Fibroblast of skin of scalp (primary cell): ENCODE measurements around the gene HCAR2.
"Not testable (repeated sequence)": the region's sequence is repeated elsewhere in the genome, so short reads cannot be mapped to it uniquely, and the experiment has no call there.

Experiments
- DNase-seq: peaks from one replicate; pipeline ENCODE4 v3.0.0-alpha.2; 2013

Gene HCAR2

DNA sequence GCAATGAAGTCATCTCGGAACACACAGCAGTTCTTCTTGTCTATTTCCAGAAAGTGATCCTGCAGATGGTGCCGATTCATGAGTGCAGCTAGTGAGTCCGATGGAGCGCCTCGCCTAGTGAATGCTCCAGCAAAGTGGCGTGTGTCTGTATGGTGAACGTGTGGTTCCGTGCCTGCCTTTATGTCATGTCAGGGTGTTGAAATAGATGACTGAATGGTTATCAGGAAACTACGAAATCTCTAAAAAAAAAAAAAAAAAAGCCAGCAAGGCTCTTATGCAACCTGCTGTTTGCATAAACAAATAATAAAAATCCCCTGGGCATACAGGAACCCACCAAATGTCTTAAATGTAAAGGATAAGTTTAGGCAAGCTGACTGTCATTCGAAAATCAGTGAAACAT, 13.5 kb upstream of the HCAR2 start, which contains the start of gene HCAR3:
HCAR3 (minus strand) TSS at position 154 of the 400 bp plus-strand sequence; CDS start at position 80, 74 bp downstream.
- not testable (repeated sequence) for DNase-seq

DNA sequence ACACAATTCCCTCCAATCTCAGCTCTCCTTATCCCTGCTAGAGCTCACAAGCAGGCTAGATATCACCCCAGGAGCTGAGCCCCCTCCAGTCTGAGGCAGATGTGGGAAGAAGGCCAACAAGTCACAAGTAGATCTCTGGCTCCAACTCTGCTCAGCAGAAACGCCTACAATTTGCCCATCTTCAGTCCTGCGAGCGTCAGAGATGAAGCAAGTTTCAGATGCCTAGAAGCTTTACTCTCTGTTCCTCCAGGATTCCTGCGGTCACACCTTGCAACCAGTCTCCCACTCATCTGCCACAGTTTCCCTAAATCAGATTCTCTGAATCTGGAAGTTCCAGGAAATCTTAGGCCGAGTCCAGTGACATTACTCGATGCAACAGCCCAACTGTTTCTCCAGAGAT, 12.1 kb upstream of the HCAR2 start:
- DNase-seq, result not testable (repeated sequence)

DNA sequence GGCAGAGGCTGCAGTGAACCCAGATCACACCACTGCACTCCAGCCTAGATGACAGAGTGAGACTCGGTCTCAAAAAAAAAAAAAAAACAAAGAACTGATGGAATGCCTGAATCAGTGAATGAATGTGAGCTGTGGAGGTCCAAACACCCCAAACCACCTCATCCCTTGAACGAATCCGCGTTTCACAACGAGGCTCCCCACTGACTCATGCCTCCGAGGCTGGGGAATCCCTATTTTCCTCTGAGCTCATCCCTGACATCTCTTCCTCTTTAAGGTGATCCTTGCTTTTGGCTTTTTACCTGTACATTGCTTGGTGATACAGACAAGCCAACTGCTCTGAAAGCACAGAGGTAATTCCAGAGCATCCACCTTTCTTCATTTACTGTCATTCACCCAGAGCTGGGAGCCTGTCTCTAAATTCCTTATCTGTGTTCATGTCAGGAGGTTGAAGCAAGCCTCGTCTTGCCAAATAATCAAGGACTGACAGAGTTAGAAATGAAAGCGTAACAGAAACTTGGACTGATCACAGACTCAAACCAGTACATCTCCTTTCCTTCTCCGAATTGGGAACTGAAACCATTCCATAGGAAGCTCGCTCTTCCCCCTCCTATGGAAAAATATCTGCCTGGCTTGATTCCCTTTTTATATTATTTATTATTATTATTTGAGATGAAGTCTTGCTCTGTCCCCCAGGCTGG, 10.5 kb upstream of the HCAR2 start:
- not testable (repeated sequence) for DNase-seq

DNA sequence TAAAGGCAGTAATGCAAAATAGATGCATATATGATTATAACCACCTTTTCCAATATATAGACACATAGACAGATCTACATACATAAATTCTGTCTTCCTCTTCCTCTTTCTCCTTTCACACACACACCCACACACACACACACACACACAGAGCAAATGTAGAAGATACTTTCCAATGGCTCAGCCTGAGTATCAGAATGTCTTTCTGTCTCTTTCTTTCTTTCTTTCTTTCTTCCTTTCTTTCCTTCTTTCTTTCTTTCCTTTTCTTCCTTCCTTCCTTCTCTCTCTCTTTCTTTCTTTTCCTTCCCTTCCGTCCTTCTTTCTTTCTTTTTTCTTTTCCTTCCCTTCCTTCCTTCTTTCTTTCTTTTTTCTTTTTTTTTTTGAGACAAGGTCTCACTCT, 8.1 kb upstream of the HCAR2 start:
- DNase-seq, result not testable (repeated sequence)

DNA sequence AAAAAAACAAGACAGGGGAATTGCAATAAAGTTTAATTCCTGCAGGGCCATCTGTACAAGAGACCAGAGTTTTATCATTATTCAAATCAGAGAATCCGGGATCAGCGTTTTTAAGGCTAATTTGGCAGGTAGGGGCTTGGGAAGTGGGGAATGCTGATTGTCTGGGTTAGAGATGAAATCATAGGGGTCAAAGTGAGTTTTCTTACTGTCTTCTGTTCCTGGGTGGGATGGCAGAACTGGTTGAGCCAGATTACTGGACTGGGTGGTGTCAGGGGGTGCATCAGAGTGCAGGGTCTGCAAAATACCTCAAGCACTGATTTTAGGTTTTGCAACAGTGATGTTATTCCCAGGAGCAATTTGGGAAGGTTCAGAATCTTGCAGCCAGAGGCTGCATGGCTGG, 7.2 kb upstream of the HCAR2 start:
- not testable (repeated sequence) for DNase-seq

DNA sequence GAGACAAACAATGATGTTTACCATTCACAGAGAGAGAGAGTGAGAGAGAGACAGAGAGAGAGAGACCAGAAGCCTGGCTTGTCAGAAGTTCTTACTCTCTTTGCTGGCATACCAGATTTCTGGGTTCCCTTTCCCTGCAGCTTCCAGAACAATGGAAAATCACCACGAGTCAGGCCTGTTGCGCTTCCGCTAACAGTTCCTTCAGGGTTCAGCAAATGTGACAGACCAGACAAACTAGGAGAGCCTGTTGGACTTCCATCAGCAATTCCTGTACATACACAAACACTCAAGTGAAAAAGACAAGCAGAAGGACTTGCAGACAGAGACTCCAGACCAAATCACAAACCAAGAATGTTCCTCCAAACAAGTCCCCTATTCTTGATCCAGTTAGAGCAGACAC, 6.1 kb upstream of the HCAR2 start:
- DNase-seq, result not testable (repeated sequence)

DNA sequence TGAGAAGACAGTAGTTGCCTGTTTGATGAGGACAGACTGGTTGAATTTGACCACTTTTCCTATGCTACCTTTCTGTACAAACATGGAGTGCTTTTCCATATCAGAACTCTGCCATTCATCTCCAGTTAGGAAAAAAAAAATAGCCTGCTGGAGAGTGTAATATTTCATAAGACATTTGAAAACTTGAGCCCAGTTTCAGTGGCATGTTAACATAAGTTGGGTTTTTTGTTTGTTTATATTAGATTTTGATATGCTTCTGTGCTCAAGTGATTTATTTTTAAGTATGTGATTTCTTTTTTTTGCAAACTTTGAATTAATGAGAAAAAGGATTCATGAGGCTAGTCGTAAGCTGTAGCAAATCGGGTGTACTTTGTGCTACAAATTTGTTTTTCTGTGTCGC, 684 bp upstream of the HCAR2 start:
- not testable (repeated sequence) for DNase-seq

DNA sequence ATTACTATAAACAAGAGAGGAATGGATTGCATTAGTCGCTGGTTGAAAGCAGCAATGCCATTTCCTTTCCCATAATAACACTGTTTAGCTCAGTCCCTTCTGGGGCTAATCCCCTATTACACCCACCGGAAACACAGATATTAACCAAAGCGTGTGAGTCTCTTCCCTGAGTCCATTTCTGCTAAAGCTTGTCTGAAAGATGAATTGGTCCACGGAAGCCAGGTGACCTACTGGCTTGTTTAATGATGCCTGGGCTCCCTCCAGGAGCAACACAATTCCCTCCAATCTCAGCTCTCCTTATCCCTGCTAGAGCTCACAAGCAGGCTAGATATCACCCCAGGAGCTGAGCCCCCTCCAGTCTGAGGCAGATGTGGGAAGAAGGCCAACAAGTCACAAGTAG, 1.7 kb downstream of the HCAR2 start:
- DNase-seq, result not testable (repeated sequence)

DNA sequence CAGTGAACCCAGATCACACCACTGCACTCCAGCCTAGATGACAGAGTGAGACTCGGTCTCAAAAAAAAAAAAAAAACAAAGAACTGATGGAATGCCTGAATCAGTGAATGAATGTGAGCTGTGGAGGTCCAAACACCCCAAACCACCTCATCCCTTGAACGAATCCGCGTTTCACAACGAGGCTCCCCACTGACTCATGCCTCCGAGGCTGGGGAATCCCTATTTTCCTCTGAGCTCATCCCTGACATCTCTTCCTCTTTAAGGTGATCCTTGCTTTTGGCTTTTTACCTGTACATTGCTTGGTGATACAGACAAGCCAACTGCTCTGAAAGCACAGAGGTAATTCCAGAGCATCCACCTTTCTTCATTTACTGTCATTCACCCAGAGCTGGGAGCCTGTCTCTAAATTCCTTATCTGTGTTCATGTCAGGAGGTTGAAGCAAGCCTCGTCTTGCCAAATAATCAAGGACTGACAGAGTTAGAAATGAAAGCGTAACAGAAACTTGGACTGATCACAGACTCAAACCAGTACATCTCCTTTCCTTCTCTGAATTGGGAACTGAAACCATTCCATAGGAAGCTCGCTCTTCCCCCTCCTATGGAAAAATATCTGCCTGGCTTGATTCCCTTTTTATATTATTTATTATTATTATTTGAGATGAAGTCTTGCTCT, 3.0 kb downstream of the HCAR2 start:
- not testable (repeated sequence) for DNase-seq

DNA sequence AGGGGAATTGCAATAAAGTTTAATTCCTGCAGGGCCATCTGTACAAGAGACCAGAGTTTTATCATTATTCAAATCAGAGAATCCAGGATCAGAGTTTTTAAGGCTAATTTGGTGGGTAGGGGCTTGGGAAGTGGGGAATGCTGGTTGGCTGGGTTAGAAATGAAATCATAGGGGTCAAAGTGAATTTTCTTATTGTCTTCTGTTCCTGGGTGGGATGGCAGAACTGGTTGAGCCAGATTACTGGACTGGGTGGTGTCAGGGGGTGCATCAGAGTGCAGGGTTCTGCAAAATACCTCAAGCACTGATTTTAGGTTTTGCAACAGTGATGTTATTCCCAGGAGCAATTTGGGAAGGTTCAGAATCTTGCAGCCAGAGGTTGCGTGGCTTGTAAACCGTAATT, 6.2 kb downstream of the HCAR2 start:
- not testable (repeated sequence) for DNase-seq

DNA sequence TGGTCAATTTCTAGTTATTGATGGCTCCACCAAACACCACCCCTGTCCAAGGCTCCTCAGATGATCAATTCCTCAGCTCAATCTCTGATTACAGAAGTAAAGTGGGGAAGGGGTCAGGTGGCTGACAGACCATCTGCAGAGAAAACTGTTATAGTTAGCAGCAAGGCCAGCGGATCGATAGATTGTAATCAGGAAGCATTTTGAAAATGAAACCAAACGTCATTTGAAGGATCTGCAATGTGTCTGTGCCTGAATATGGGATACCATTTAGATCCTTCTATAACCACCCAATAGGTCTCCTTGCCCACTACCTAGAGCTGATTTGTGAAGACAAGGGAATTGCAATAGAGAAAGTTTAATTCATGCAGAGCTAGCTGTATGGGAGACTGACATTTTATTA, 11.6 kb downstream of the HCAR2 start:
- no peak for DNase-seq

DNA sequence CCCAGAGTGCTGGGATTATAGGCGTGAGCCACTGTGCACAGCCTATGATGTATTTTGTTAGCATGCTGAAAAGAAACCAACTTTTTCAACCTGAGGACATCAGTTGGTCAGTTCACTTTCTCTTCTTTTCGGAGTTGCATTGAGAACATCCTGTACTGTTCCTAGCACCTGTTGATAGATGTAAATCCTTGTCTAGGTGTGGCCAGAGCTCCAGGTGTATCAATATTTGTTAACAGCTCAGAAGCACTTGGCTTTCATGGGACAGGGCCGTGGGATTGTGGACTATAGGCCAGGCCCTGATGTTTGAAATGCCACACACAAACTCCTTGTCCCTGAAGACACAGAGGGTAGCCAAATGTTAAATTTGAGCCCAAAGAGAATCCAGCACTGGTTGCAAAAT, 14.9 kb downstream of the HCAR2 start:
- no peak for DNase-seq

DNA sequence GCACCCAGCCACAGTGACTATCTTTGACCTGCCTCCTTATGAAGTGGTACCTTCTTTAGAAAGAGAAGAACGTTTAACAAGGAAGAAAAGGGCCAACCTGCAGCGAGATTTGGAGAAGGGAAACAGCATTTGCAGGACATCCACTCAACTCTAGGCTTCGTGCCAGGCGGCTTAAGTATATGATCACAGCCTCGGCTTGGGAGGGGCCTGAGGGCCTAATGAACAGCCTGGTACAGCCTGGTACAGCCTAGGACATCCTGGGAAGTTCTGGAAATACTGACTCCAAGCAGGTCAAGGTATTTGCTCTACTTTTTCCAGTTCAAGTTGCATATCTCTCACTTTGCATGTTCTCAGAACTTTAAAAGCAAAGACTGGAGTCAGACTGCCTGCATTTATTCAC, 16.1 kb downstream of the HCAR2 start:
- DNase-seq, result no peak

DNA sequence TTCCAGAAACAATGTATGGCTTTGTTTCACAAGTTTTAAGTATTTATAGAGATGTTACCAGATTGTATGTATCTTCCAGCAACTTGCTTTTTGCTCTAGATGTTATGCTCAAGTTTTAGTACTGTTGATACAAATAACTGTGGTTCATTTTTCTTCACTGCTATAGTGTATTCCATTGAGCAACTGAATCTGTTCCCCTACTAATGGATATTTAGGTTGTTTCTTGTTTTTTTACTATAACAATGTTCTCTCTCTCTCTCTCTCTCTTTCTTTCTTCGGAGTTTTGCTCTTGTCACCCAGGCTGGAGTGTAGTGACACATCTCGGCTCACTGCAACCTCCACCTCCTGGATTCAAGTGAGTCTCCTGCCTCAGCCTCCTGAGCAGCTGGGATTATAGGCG, 16.6 kb downstream of the HCAR2 start:
- no peak for DNase-seq

DNA sequence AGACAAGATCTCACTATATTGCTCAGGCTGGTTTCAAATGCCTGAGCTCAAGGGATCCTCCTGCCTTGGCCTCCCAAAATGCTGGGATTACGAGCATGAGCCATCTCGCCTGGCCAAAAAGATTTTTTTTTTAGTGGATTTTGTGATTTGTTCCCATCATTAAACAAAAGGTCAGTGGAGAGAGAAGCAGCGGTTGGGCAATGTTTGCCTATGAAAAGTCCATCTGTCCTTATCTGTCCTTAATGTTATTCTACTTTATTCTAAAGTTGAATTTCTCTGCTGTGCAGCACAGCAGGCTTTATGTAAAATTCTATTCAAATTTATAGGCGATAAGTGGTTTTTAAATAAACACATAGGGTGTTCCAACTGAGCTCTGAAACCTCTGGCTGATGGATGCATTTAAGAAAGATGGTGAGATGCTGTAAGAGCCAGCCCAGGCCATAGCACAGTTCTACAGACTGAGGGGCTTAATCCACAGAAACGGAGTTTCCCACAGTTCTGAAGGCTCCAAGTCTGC, 18.8 kb downstream of the HCAR2 start:
- no peak for DNase-seq

DNA sequence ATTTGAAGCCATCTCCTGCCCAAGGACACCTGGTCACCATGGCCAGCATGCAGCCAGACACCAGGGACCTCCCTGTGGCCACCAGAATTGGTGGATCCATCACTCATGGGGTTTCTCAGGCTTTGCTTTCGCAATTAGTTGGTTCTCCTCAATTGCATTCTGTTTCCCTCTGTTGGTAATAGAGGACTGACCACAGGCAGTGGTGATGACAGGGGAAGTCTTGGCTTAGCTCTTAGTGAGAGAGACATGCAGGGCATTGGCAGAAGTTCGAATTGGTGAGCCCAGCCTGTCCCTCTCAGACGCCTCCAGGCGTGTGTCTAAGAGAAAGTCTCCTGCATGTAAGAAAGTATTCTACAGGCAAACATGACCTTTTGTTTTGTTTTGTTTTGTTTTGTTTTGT, 21.3 kb downstream of the HCAR2 start:
- peak; percentile 61 for DNase-seq

DNA sequence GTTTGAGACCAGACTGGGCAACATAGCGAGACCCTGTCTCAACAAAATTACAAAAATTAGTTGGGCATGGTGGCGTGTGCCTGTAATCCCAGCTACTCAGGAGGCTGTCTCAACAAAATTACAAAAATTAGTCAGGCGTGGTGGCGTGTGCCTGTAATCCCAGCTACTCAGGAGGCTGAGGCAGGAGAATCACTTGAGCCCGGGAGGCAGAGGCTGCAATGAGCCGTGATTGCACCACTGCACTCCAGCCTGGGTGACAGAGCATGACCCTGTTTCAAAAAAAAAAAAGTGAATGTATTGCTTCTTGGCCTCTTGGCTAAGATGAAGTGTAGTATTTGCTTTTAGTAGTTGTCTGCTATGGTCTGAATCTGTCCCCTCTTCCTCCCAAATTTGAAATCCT, 22.2 kb downstream of the HCAR2 start:
- DNase-seq, result not testable (repeated sequence)

DNA sequence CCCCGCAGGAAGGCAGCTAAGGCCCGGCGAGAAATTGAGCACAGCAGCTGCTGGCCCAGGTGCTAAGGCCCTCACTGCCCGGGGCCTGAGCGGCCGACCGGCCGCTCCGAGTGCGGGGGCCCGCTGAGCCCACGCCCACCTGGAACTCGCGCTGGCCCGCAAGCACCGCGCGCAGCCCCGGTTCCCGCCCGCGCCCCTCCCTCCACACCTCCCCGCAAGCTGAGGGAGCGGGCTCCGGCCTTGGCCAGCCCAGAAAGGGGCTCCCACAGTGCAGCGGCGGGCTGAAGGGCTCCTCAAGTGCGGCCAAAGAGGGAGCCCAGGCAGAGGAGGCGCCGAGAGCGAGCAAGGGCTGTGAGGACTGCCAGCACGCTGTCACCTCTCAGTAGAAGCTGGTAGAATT, 26.4 kb downstream of the HCAR2 start:
- not testable (repeated sequence) for DNase-seq

DNA sequence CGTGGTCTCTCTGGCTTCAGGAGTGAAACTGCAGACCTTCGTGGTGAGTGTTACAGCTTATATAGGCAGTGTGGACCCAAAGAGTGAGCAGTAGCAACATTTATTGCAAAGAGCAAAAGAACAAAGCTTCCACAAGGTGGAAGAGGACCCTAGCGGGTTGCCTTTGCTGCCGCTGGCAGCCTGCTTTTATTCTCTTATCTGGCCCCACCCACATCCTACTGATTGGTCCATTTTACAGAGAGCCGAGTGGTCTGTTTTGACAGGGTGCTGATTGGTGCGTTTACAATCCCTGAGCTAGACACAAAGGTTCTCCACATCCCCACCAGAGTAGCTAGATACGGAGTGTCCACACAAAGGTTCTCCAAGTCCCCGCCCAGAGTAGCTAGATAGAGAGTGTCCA, 27.1 kb downstream of the HCAR2 start:
- not testable (repeated sequence) for DNase-seq

DNA sequence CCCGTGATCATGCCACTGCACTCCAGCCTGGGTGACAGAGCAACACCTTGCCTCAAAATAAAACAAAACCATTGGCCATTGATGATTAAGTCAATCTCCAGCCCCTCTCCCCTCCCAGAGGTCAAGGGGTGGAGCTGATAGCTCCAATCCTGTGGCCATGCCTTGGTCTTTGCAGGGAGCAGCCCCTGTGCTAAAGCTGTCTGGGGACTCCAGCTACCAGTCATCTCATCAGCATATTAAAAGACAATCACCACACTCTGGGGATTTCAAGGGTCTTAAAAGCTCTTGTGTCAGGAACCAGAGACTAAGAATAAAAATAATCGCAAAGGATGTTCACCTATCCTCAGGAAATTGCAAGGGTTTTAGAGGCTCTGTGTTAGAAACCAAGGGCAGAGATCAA, 30.6 kb downstream of the HCAR2 start:
- no peak for DNase-seq

DNA sequence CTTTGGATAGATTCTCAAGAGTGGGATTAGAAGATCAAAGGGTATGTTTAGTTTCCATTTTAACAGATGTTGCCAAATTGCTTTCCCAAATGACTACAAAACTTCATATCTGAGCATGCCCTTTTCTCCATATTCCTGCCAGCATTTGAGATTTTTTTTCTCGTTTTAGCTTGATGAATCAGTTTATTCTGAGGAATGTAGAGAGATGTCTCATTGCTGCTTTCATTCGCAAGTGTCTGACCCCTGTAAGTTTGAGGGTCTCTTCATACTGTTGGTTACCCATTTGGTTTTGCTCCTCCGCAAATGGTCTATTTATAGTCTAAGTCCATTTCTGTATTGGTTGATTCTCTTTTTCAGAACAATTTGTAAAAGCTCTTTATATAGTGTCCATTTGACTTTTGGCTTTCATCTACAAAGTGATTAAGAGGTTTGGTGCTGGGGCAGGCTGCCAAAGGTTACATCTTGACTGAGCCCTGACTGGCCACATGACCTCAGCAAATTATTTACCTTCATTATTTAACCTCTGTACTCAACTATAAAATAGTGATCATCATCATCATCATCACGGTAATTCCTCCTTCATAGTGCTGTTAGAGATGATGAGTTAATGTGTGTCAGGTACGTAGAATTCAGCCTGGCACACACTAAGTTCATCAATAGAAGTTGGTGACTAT, 33.6 kb downstream of the HCAR2 start:
- no peak for DNase-seq

DNA sequence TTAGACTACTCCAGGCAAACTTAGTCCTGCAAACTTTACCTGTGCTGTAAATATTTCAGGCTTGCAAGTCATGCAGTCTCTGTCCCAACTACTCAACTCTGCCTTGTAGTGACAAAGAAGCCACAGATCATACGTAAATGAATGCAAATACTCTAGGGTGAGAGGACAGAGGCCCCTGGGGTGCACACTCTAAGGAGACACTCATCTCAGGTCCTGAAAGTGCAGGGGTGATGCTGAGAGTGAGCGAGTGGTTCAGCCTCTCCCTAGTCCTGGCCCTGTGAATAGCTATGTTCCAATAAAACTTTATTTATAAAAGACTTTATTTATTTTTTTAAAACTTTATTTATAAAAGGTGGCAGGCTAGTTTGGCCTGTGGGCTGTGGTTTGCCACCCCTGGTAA, 34.9 kb downstream of the HCAR2 start:
- DNase-seq, result no peak

DNA sequence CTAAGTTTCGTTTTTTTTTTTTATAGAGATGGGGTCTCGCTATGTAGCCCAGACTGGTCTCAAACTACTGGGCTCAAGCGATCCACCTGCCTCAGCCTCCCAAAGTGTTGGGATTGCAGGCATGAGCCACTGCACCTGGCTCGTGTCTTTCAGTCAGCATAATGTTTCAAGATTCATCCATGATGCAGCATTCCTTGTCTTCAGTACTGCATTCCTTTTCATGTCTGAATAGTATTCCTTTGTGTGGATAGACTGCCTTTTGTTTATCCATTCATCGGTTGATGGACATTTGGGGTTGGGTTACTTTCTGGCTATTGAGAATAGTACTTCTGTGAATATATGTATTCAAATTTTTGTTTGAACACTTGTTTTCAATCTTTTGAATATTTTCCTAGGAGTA, 37.4 kb downstream of the HCAR2 start:
- DNase-seq, result no peak

DNA sequence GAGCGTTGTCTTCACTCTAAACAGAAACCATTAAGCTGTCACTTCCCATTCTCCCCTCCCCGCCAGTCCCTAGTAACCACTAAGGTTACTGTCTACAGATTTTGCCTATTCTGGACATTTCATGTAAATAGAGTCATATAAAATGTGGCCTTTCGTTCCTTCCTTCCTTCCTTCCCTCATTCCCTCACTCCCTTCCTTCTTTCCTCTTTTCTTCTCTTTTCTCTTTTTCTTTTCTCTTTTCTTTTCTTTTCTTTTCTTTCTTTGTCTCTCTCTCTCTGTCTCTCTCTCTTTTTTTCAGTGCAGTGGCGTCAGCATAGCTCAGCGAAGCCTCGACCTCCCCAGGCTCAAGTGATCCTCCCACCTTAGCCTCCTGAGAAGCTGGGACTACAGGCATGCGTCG, 37.8 kb downstream of the HCAR2 start:
- no peak for DNase-seq
